Vagina (tissue), 2 donors: ENCODE data around the gene PTMA.

Source experiments
- CTCF ChIP-seq, 3 experiments: fragments of 450-650 bp in 2 of 3; fragments of 200-600 bp in 1 of 3; sonication (generic) in 1 of 3; IDR thresholded peaks; one replicate each; pipeline ENCODE4 v1.5.1; 2017 to 2019; ENCODE audit warnings: antibody characterized with exemption in 3 of 3, mild to moderate bottlenecking in 2 of 3, moderate library complexity in 2 of 3
- POLR2A ChIP-seq, 2 donors: fragments of 450-650 bp; IDR thresholded peaks; one replicate each; pipeline ENCODE4 v1.6.1; 2017; ENCODE audit warnings: antibody characterized with exemption in 2 of 2, mild to moderate bottlenecking in 2 of 2, moderate library complexity in 2 of 2

GRCh38 chr2:231672617-231673347, 35.5 kb upstream of the PTMA start:
- TF ChIP-seq CTCF (IDR thresholded peaks at IDR 0.05) (no peak), POLR2A (IDR thresholded peaks at IDR 0.05) (no peak)
